IPS-18a (cell line): ENCODE results near the gene PDE6B.

Experiments
- H3K27ac ChIP-seq: one replicate; pipeline ENCODE4 v1.5.1; 2013; ENCODE audit warnings: low read length
- H3K27me3 ChIP-seq: one replicate; pipeline ENCODE4 v1.6.1; 2013; ENCODE audit warnings: mild to moderate bottlenecking, low read length; ENCODE audit not compliant: control insufficient read depth, insufficient read depth
- H3K36me3 ChIP-seq: one replicate; pipeline ENCODE4 v1.6.1; 2013; ENCODE audit warnings: low read depth, low read length; ENCODE audit not compliant: control insufficient read depth
- H3K4me1 ChIP-seq: one replicate; pipeline ENCODE4 v1.6.1; 2013; ENCODE audit warnings: low read depth, low read length; ENCODE audit not compliant: control insufficient read depth
- H3K4me3 ChIP-seq: one replicate; pipeline ENCODE4 v1.5.1; 2013; ENCODE audit warnings: low read length
- H3K9ac ChIP-seq: one replicate; pipeline ENCODE4 v1.6.1; 2013; ENCODE audit warnings: mild to moderate bottlenecking, low read length, moderate library complexity
- H3K9me3 ChIP-seq: one replicate; pipeline ENCODE4 v1.6.1; 2013; ENCODE audit warnings: low read depth, low read length; ENCODE audit not compliant: control insufficient read depth

PDE6B gene

DNA sequence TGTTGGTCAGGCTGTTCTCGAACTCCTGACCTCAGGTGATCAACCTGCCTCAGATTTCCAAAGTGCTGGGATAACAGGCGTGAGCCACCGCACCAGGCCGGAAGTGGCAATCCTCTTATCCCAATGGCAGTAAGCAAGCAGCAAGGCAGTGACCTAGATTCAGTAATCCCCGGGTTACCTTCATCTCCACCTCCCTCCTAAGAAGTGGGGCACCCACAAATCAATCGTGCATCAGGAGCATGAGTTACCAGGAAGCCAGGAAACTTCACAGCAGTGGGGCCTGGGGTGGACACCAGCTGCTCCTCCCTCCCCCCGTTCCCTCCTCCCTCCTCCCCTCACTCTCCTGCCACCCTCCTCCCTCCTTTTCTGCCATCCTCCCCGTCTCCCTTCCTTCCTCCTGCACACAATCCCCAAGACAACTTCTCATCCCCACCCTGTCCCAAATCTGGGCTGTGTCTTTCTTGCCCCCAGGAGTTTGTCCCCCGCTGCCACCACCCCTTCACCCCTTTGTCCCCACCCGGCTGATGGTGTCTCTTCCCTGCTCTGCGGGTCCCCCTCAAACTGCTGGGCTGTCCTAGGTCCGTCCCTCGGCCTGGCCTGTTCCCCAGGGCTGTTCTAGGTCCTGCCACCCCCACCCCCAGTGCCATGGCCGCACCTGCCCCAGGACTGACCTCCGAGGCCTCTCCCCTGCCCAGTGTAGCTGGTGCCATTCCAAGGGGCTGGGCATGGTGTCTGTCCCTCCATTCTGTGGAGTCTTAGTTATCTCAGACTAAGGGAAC, 2.2 kb downstream of the PDE6B start:
- H3K27ac ChIP-seq = no peak overlapping the region
- peaks cover 12% of the 10 kb centered on the region for H3K4me1 ChIP-seq
- no peaks in the 10 kb centered on the region for H3K9me3 ChIP-seq
- H3K36me3 ChIP-seq = no peaks in the 10 kb centered on the region
- H3K27me3 ChIP-seq = no peaks in the 10 kb centered on the region
- no peak overlapping the region for H3K4me3 ChIP-seq
- H3K9ac ChIP-seq = no peak overlapping the region

DNA sequence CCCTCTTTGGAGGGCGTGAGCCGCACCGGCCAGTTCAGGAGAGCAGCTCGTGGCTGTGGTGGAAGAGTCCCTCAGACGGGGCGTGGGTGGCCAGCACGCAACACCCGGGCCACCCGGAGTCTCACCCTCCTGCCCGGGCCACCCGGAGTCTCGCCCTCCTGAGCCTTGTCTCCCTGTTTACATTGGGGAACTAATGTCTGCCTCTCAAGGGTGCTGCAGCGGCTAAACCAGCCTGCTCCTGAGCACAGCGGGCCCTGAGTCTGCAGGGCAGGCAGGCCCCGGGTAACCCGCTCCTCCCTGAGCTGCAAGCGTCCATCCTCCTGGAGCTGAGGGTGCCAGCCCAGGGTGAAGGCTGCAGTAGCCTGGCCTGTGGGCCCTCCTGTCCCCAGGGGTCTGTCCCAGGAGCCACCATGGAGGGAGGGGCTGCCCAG, 3.0 kb downstream of the PDE6B start:
- no peaks in the 10 kb centered on the region for H3K9me3 ChIP-seq
- H3K36me3 ChIP-seq = no peaks in the 10 kb centered on the region
- H3K9ac ChIP-seq = no peak overlapping the region
- peaks cover 12% of the 10 kb centered on the region for H3K4me1 ChIP-seq
- no peak overlapping the region for H3K27ac ChIP-seq
- H3K4me3 ChIP-seq = no peak overlapping the region
- H3K27me3 ChIP-seq = no peaks in the 10 kb centered on the region

DNA sequence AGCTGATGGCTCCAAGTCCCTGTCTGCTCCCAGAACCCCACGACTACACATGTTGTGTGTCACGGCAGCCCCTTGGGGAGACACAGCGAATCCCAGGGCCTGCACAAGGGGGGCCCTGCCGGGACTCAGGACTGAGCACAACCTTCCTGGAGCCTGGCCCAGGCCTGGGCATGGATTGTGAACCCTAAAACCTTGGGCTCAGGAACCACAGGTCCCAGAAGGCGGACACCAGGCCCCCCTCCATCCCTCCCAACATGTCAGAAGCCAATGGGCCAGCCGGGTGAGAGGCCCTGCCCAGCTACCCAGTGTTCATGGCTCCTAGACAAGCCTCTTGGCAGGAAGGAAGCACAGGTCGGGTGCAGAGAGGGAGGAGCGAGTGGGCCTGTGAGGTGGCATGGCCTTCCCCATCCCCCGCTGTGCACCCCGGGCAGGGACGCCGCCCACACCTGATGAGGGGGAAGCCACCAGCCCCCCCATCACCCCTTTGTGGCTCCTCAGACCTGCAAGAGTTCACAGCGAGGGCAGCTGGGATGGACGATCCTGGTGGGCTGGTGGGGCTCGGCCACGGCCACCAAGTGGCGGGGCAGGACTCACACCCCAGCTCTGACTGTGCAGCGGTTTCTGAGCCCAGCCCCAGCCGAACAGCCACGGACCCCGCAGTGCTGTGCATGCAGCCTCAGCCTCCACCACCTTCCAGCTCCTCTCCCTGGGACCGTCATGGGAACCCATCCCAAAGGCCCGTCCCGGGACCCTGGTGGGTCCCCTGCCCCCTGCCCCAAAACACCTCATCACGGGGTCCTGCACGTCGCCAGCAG, 3.7 kb downstream of the PDE6B start:
- H3K36me3 ChIP-seq = no peaks in the 10 kb centered on the region
- H3K27me3 ChIP-seq = no peaks in the 10 kb centered on the region
- no peak overlapping the region for H3K27ac ChIP-seq
- H3K9ac ChIP-seq = no peak overlapping the region
- H3K4me1 ChIP-seq = peaks cover 12% of the 10 kb centered on the region
- no peak overlapping the region for H3K4me3 ChIP-seq
- H3K9me3 ChIP-seq = no peaks in the 10 kb centered on the region

DNA sequence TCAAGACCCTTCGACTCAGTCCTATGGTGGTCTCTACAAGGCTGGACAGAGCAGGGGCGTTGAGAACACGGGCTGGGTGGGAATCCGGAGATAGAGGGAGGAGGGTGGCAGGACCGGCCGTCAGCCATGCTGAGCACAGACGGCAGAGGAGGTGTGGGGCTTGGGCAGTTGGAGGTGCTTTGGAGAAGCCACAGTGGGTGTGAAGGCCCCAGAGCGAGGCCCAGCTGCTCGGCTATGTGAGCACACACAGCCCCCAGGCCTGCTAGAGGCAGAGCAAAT, 4.2 kb downstream of the PDE6B start:
- Histone ChIP-seq H3K9ac (no peak overlapping the region), H3K27ac (no peak overlapping the region), H3K9me3 (no peaks in the 10 kb centered on the region), H3K4me1 (peaks cover 12% of the 10 kb centered on the region), H3K36me3 (no peaks in the 10 kb centered on the region), H3K4me3 (no peak overlapping the region), H3K27me3 (no peaks in the 10 kb centered on the region)

DNA sequence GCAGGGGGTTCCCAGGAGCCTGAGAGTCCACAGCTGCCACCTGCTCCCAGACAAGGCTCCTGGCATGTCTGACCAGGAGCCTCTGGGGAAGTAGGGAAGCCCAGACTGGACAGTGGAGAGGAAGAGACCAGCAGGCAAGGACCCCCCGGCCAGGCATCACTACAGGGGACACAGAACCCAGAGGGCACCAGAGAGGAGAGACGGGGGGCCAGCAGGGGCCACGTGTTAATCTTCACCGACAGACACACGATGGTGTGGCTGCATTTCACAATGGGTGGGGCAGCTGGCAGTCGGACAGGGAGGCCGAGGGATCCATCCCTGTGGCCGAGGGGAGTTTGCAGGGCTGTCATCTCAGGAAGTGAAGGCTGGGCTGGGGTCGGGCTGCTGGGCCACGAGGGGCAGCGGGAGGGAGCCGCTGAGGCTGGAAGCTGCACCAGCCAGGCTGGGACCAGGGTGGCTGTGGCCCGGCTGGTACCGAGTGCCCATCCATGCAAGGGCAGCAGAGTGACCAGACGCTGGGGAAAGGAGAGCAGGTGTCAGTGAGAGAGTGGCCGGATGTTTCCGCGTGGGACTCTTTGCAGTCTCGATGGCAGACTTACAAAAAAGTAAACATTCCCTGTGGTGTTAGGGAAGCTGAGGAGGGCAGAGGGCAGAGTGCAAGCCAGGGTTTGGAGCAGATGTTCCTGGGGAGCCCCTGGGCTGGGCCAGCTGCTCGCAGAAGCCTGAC, 4.7 kb downstream of the PDE6B start:
- Histone ChIP-seq H3K9ac (no peak overlapping the region), H3K27ac (no peak overlapping the region)

DNA sequence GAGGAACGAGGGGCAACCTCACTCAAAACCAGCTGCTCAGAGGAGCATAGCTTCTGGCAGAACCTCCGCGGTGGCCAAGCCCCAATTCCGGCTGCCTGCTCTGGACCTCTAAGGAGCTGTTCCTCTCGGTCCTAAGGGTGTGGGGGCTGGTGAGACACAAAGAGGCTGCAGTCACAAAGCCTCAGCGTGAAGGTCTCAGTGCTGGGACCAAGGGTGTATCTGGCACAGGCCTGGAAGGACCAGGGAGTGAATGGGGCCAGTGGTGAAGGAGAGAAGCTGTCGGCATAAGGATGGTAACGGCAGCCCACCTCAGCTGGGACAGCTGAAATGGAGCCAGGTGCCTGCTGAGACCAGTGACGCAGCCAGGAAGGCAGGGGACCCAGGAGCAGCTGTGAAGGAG, 5.3 kb downstream of the PDE6B start:
- no peaks in the 10 kb centered on the region for H3K27me3 ChIP-seq
- no peak overlapping the region for H3K4me3 ChIP-seq
- peaks cover 1% of the 10 kb centered on the region for H3K4me1 ChIP-seq
- H3K27ac ChIP-seq = no peak overlapping the region
- H3K9ac ChIP-seq = no peak overlapping the region
- H3K36me3 ChIP-seq = no peaks in the 10 kb centered on the region
- no peaks in the 10 kb centered on the region for H3K9me3 ChIP-seq

More for the DNA sequence above, 4.7 kb downstream of the PDE6B start:
- no peak overlapping the region for H3K4me3 ChIP-seq
- H3K9me3 ChIP-seq = no peaks in the 10 kb centered on the region
- H3K4me1 ChIP-seq = peaks cover 7% of the 10 kb centered on the region
- no peaks in the 10 kb centered on the region for H3K27me3 ChIP-seq
- H3K36me3 ChIP-seq = no peaks in the 10 kb centered on the region

DNA sequence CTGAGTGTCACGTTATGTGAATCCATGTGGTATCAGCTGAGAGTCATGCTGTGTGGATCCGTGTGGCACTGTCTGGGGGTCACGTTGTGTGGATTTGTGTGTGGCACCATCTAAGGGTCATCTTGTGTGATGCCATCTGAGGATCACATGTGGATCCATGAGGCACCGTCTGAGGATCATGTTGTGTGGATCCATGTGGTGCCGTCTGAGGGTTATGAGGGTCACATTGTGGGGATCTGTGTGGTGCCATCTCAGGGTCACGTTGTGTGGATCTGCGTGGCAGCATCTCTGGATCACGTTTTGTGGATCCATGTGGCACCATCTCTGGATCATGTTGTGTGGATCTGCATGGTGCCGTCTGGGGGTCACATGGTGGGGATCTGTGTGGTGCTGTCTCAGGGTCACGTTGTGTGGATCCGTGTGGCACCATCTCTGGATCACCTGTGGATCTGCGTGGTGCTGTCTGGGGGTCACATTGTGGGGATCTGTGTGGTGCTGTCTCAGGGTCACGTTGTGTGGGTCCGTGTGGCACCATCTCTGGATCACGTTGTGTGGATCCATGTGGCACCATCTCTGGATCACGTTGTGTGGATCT, 6.9 kb downstream of the PDE6B start:
- no peaks in the 10 kb centered on the region for H3K36me3 ChIP-seq
- H3K27me3 ChIP-seq = no peaks in the 10 kb centered on the region
- H3K27ac ChIP-seq = no peak overlapping the region
- no peak overlapping the region for H3K9ac ChIP-seq
- no peaks in the 10 kb centered on the region for H3K9me3 ChIP-seq
- H3K4me1 ChIP-seq = no peaks in the 10 kb centered on the region
- no peak overlapping the region for H3K4me3 ChIP-seq

DNA sequence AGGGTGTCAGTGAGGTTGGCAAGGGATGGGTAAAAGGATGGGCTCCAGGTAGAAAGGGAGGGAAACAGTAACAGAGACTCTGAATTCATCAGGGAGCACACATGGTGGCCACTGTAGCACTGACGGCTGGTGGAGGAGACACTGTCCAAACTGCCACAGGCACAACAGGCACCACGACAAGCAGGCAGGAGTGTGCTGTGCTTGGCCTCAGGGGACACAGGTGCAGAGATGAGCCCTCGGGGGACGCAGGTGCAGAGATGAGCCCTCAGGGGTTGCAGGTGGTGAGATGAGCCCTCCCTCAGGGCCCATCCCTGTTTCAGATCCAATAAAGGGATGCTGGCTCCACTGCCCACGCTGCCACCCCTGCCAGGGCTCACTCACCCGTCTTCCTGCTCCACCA, 7.6 kb downstream of the PDE6B start:
- H3K4me1 ChIP-seq = no peaks in the 10 kb centered on the region
- H3K27me3 ChIP-seq = no peaks in the 10 kb centered on the region
- no peaks in the 10 kb centered on the region for H3K36me3 ChIP-seq
- no peaks in the 10 kb centered on the region for H3K9me3 ChIP-seq
- no peak overlapping the region for H3K9ac ChIP-seq
- no peak overlapping the region for H3K27ac ChIP-seq
- H3K4me3 ChIP-seq = no peak overlapping the region

DNA sequence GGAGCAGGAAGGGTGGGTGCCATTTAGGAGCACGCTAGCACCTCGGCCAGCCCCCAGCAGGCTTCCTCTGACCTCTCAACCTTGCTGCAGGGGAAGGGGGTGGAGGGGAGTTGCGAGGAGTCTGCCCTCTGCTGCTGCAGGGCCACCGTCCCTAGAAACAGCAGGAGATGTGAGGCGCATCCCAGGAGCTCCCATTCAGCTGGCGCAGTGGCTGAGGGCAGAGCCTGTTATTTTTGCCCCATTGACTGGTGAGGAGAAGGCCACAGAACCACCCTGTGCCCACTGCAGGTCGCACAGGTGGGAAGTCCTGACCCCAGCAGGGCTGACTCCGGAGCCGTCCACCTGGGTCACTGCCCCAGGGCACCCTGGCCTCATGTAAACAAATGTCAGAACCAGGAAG, 8.0 kb downstream of the PDE6B start:
- no peak overlapping the region for H3K9ac ChIP-seq
- no peaks in the 10 kb centered on the region for H3K4me1 ChIP-seq
- H3K36me3 ChIP-seq = no peaks in the 10 kb centered on the region
- H3K27ac ChIP-seq = no peak overlapping the region
- no peaks in the 10 kb centered on the region for H3K9me3 ChIP-seq
- H3K4me3 ChIP-seq = no peak overlapping the region
- no peaks in the 10 kb centered on the region for H3K27me3 ChIP-seq

DNA sequence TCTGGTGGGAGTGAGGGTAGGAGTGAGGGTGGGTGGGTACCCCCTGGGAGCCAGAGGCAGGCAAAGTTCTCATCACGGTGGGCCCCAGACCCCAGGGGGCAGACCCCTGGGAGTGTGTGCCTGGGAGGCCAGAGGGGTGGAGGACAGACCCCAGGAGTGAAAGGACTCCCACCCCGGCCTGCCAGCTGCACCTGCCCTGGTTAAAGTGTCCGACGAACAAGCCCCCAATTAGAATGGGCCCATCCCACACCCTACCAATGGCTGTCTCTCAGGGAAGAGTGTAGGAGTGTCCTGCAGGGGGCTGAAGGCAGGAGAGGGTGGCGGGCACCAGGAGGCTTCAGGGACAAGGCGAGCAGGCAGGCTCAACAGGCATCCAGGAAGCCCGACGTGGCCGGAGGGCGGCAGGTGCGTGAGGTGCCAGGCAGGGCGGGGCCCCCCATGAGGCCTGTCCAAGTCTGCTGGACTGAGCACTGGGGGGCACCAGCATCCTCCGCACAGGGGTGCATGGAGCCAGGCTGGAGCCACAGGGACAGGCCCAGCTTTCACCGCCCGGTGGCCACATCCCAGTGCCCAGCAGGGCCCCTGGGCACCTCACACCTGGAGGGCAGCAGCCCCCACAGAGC, 8.7 kb downstream of the PDE6B start:
- no peaks in the 10 kb centered on the region for H3K9me3 ChIP-seq
- H3K9ac ChIP-seq = no peak overlapping the region
- no peak overlapping the region for H3K27ac ChIP-seq
- H3K4me3 ChIP-seq = no peak overlapping the region
- H3K4me1 ChIP-seq = no peaks in the 10 kb centered on the region
- H3K27me3 ChIP-seq = no peaks in the 10 kb centered on the region
- H3K36me3 ChIP-seq = no peaks in the 10 kb centered on the region

DNA sequence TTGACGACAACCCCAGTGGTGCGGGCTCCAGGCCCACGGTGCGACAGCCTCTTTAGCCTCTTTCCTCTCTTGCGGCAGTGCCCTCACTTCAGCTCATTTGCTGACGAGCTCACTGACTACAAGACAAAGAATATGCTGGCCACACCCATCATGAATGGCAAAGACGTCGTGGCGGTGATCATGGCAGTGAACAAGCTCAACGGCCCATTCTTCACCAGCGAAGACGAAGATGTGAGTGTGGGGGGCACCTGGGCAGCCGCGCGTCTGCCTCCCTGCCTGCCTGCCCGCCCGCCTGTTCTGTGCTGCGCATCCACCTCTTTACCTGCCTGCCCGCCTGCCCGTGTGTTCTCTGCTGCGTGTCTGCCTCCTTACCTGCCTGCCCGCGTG, 9.2 kb downstream of the PDE6B start:
- Histone ChIP-seq H3K27ac (no peak overlapping the region), H3K9ac (no peak overlapping the region), H3K4me1 (no peaks in the 10 kb centered on the region), H3K4me3 (no peak overlapping the region), H3K27me3 (no peaks in the 10 kb centered on the region), H3K36me3 (no peaks in the 10 kb centered on the region), H3K9me3 (no peaks in the 10 kb centered on the region)
